Lower leg skin (tissue), 4 donors: Measurements from ENCODE around the gene SOS1. TPM values are rescaled to one million over a fixed set of nuclear protein-coding genes. Genes with fewer than 3 reads are reported as not detected.
A peak's percentile ranks its signal among the peaks of the same experiment; 100 is the strongest.

ENCODE experiments used
- DNase-seq, 2 donors: peaks; one replicate each; pipeline ENCODE4 v3.0.0-alpha.2; 2019; ENCODE audit warnings: low spot score in 2 of 2
- H3K4me3 ChIP-seq: fragments of 200-600 bp; sonication (generic); 2 replicates; pipeline ENCODE4 v1.5.1; 2017; ENCODE audit warnings: mild to moderate bottlenecking, low read depth; ENCODE audit not compliant: poor library complexity, severe bottlenecking
- POLR2A ChIP-seq, 2 donors: fragments of 450-650 bp; IDR thresholded peaks; one replicate each; pipeline ENCODE4 v1.6.1; 2016 to 2017; ENCODE audit warnings: antibody characterized with exemption in 2 of 2, mild to moderate bottlenecking in 1 of 2, moderate library complexity in 1 of 2
- WGBS, 2 donors: methylation state at CpG; one replicate each; pipeline ENCODE4 v1.1.5; 2018; 5-methylcytosine and 5-hydroxymethylcytosine counted together
- intact Hi-C: fragments of 100-400 bp; cut with DNase I; formaldehyde crosslinking; loops from one replicate; pipeline ENCODE4 v1.15.0; 2023; ENCODE audit warnings: low total_unique reads
- total RNA-seq, 4 donors: library from RNA; depleted of rRNA; stranded (reverse); fragments of >200 nt; gene quantifications; one replicate each; pipeline ENCODE4 v1.1.0, GENCODE V29; 2016
- TF ChIP-seq, protein P1 (sequence below), 3 donors: fragments of 450-650 bp; IDR thresholded peaks; one replicate each; pipeline ENCODE4 v1.5.1; 2016; ENCODE audit warnings: antibody characterized with exemption in 3 of 3, mild to moderate bottlenecking in 3 of 3, moderate library complexity in 2 of 3

Gene SOS1
- total RNA-seq, 4 donors from 2014 or later: 18.9 to 25.0 (median 19.3) TPM

GRCh38 chr2:38959938-38960608, 160.8 kb downstream of the SOS1 start:
- TF ChIP-seq, protein P1, sequence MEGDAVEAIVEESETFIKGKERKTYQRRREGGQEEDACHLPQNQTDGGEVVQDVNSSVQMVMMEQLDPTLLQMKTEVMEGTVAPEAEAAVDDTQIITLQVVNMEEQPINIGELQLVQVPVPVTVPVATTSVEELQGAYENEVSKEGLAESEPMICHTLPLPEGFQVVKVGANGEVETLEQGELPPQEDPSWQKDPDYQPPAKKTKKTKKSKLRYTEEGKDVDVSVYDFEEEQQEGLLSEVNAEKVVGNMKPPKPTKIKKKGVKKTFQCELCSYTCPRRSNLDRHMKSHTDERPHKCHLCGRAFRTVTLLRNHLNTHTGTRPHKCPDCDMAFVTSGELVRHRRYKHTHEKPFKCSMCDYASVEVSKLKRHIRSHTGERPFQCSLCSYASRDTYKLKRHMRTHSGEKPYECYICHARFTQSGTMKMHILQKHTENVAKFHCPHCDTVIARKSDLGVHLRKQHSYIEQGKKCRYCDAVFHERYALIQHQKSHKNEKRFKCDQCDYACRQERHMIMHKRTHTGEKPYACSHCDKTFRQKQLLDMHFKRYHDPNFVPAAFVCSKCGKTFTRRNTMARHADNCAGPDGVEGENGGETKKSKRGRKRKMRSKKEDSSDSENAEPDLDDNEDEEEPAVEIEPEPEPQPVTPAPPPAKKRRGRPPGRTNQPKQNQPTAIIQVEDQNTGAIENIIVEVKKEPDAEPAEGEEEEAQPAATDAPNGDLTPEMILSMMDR (IDR thresholded peaks at IDR 0.05): no peak
- TF ChIP-seq POLR2A (IDR thresholded peaks at IDR 0.05): no peak
- intact Hi-C loops: no loop called here
- no peak overlapping the region for H3K4me3 ChIP-seq
- WGBS, 2 donors: 27 to 47% methylated on average over 37 to 73 of the region's 97 CpGs
- DNase-seq: peak in 1 of 2 donors; percentile 23

DNA sequence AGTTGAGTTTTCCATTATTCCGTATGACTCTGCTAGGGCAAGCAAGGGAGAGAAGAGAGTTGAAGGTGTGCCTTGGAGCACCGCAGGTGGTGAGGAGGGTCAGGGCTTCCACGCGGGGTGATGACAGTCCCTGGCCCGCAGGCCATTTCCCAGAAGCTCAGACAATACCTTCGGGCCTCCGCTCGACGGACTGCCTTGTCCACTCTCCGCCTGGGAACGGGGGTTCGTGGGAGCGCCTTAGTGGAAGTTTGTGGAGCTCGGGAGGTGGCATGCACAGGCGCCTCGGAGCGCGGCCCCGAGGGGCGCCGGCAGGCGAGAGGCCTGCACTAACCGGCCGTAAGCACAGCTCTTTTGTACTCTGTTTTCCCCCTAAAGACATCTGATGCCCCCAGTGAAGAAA, 161.4 kb downstream of the SOS1 start:
- 88 to 89% methylated on average over 23 to 24 of the region's 24 CpGs for WGBS, 2 donors
- intact Hi-C loops: no loop called here
- DNase-seq: no peak

DNA sequence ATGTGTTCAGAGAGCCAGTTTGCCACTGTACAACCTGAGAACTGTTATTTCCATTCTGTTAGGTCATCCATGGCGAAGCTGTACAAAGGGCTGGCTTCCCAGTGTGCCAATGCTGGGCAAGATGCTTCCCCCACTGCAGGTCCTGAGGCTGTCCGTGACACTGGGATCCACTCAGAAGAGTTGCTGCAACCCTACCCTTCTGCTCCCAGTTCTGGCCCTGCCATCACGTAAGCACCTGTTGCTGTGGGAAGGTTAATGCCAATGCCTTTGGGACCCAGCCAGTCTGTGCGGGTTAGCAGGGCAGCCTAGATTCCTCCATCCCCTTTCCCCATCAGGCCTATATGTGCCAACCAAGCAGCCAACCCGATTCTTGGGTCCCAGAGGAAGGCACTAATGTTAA, 162.9 kb downstream of the SOS1 start:
- 93 to 94% methylated on average over 5 of the region's 5 CpGs for WGBS, 2 donors
- H3K4me3 ChIP-seq: no peak overlapping the region
- intact Hi-C loops: no loop called here
- TF ChIP-seq, protein P1 (IDR thresholded peaks at IDR 0.05): no peak
- TF ChIP-seq POLR2A (IDR thresholded peaks at IDR 0.05): no peak
- no peak for DNase-seq

More for the DNA sequence above, 161.4 kb downstream of the SOS1 start:
- H3K4me3 ChIP-seq: no peak overlapping the region
- TF ChIP-seq, protein P1 (IDR thresholded peaks at IDR 0.05): no peak
- no peak for TF ChIP-seq POLR2A (IDR thresholded peaks at IDR 0.05)

GRCh38 chr2:38951766-38952165, 169.1 kb downstream of the SOS1 start:
- no peak for DNase-seq
- H3K4me3 ChIP-seq: no peak overlapping the region
- TF ChIP-seq, protein P1 (IDR thresholded peaks at IDR 0.05): no peak
- no peak for TF ChIP-seq POLR2A (IDR thresholded peaks at IDR 0.05)
- intact Hi-C loops: no loop called here

GRCh38 chr2:38948995-38949394, 171.9 kb downstream of the SOS1 start:
- WGBS, 2 donors: 74 to 76% methylated on average over 4 of the region's 4 CpGs
- no peak for DNase-seq
- H3K4me3 ChIP-seq: no peak overlapping the region
- no peak for TF ChIP-seq POLR2A (IDR thresholded peaks at IDR 0.05)
- TF ChIP-seq, protein P1 (IDR thresholded peaks at IDR 0.05): no peak
- intact Hi-C loops: loop anchor here (10.0 kb wide), 1 partner anchor 286 kb away; no protein-coding TSS in a partner anchor
